ENCODE data around the gene STN1. TPM values are rescaled to one million over a fixed set of nuclear protein-coding genes. Genes with fewer than 3 reads are reported as not detected.

STN1 gene
- total and polyA plus RNA-seq, 12 donors: 16.5 to 38.7 (median 31.4) TPM

DNA sequence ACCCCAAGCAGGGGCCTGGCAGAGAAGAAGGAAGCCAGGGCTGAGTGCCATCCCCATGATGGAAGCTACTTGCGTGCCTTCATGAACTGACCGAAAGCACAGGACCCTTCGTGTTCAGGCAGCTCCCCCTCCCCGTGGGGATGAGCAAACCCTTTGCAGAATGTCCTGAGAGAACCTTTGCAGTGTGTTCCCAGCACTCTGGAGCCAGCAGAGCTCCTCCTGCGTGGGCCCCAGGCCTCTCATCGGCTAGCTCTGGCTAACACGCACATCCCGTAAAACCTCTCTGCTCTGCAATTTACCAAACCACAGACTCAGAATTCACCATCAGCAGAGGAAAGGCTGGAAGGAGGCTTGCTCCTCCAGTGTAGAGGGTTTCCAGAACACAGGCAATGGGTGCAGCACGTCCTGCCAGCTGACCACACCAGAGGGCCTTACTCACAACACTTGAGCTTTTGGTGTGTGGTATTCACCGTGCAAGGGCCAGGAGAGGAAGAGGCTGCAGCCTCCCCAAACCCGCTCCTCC, 65.7 kb downstream of the STN1 start:
- Histone ChIP-seq H3K4me3 (peak overlapping the region in 3 of 10 donors; percentile 14 to 91 (median 73)), H3K36me3 (no peaks in the 10 kb centered on the region), H3K4me1 (peaks cover 30 to 82% (median 69%) of the 10 kb centered on the region in 9 donors), H3K27ac (peak overlapping the region; percentile 52 to 91 (median 84)), H3K9me3 (no peaks in the 10 kb centered on the region), H3K27me3 (peaks cover 0 to 24% (median 0%) of the 10 kb centered on the region in 7 donors)
- 29 to 38% methylated on average over 11 of the region's 11 CpGs for WGBS, 2 donors
- ATAC-seq (peak; percentile 17 to 60 (median 33)), DNase-seq (peak; percentile 44 to 47)
- intact Hi-C loops (cut with DNase I): loop anchor here in 7 of 10 donors (5.0 to 10.0 kb wide), 6 partner anchors 40 to 257 kb away; no protein-coding TSS in a partner anchor
- TF ChIP-seq, protein P1, sequence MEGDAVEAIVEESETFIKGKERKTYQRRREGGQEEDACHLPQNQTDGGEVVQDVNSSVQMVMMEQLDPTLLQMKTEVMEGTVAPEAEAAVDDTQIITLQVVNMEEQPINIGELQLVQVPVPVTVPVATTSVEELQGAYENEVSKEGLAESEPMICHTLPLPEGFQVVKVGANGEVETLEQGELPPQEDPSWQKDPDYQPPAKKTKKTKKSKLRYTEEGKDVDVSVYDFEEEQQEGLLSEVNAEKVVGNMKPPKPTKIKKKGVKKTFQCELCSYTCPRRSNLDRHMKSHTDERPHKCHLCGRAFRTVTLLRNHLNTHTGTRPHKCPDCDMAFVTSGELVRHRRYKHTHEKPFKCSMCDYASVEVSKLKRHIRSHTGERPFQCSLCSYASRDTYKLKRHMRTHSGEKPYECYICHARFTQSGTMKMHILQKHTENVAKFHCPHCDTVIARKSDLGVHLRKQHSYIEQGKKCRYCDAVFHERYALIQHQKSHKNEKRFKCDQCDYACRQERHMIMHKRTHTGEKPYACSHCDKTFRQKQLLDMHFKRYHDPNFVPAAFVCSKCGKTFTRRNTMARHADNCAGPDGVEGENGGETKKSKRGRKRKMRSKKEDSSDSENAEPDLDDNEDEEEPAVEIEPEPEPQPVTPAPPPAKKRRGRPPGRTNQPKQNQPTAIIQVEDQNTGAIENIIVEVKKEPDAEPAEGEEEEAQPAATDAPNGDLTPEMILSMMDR (IDR thresholded peaks at IDR 0.05): no peak

DNA sequence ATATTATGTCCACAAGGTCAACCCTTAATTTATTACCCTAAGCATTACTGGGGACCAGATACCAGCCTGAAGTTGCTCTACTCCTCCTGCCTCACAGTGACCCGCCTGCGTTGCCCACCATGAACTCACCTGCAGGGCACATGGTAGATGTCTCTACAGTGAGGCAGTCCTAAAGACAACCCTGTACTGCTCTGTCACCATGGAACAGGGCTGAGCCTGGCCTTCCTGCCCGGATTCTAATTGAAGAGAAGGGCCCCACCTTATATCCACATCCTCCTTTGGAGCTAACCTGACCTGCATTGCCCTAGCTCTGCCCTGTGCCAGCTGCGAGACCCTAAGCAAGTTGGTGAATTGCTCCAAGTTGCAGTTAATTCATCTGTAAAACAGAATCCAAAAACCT, 66.7 kb downstream of the STN1 start:
- Histone ChIP-seq H3K36me3 (no peaks in the 10 kb centered on the region), H3K27me3 (peaks cover 0 to 24% (median 0%) of the 10 kb centered on the region in 7 donors), H3K27ac (peak overlapping the region in 6 of 10 donors; percentile 70 to 91 (median 87)), H3K4me3 (no peak overlapping the region), H3K4me1 (peaks cover 31 to 87% (median 72%) of the 10 kb centered on the region in 9 donors), H3K9me3 (no peaks in the 10 kb centered on the region)
- no peak for DNase-seq
- TF ChIP-seq, protein P1 (IDR thresholded peaks at IDR 0.05): no peak
- intact Hi-C loops (cut with DNase I): loop anchor here in 7 of 10 donors (5.0 to 10.0 kb wide), 6 partner anchors 39 to 256 kb away; no protein-coding TSS in a partner anchor
- no peak for ATAC-seq
- WGBS, 2 donors: 85 to 87% methylated on average over 4 of the region's 4 CpGs

DNA sequence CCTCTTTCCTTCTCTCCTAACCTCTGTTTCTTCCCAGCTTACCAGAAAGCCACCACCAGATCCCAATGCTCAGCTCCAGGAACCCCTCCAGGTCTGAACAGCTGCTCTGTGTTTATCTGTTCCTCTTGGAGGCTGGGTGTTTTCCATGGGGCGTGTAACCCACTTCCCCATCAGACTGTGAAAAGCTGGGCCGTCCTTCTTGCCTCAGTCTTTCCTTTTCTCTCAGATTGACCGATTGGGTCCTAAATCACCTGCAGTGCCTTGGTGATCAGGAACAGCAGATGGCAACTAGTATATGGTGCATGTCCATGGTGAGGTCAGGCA, 67.5 kb downstream of the STN1 start:
- TF ChIP-seq, protein P1 (IDR thresholded peaks at IDR 0.05): no peak
- peaks cover 0 to 17% (median 0%) of the 10 kb centered on the region in 7 donors for H3K27me3 ChIP-seq
- no peaks in the 10 kb centered on the region for H3K36me3 ChIP-seq
- intact Hi-C loops (cut with DNase I): loop anchor here in 7 of 10 donors (5.0 to 10.0 kb wide), 6 partner anchors 38 to 256 kb away; no protein-coding TSS in a partner anchor
- ATAC-seq: peak in 2 of 8 donors; percentile 2 to 18
- H3K4me3 ChIP-seq: peak overlapping the region in 3 of 10 donors; percentile 2 to 15 (median 12)
- WGBS, 2 donors: 66 to 84% methylated on average over 3 of the region's 3 CpGs
- H3K4me1 ChIP-seq: peaks cover 33 to 89% (median 74%) of the 10 kb centered on the region in 9 donors
- no peaks in the 10 kb centered on the region for H3K9me3 ChIP-seq
- H3K27ac ChIP-seq: peak overlapping the region; percentile 12 to 90 (median 66)
- DNase-seq: no peak

DNA sequence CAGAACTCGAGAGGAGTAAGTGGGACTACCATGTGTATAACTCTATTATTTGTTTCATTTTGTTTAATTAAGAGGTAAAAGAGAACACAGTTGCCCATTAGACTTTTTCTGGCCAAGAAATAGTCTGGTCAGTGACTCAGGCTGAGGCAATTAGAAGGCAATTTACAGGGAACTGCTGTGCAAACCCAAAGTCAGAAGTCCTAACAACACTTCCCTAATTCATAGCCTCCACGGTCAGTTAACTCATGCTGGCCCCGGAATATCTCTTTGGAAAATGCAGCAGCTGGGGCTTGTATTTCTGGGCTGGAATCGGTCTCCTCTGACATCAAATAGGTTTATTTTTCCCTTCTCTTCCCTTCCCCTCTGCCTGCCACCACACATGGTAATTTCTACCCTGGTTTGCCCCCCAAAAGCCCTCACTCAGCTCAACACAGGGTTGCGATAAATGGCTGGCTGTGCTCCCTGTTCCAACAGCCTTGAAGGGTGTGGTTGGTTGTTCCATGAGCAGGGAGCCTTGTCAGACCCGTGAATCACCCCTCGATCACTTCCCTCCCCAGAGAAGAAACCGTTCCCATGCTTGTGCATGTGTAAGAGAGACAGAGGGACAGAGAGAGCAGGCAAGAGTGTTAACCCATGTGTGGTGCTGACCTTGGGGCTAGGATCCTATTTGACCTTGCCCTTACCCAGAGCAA, 68.0 kb downstream of the STN1 start:
- ATAC-seq (peak in 6 of 8 donors; percentile 4 to 56 (median 30)), DNase-seq (no peak)
- Histone ChIP-seq H3K4me3 (peak overlapping the region in 3 of 10 donors; percentile 2 to 15 (median 12)), H3K4me1 (peaks cover 33 to 94% (median 79%) of the 10 kb centered on the region in 9 donors), H3K27ac (peak overlapping the region; percentile 12 to 90 (median 66)), H3K27me3 (peaks cover 0 to 14% (median 0%) of the 10 kb centered on the region in 7 donors), H3K9me3 (no peaks in the 10 kb centered on the region), H3K36me3 (no peaks in the 10 kb centered on the region)
- TF ChIP-seq, protein P1 (IDR thresholded peaks at IDR 0.05): no peak
- intact Hi-C loops (cut with DNase I): loop anchor here in 7 of 10 donors (5.0 to 10.0 kb wide), 6 partner anchors 38 to 255 kb away; no protein-coding TSS in a partner anchor
- 50 to 56% methylated on average over 8 of the region's 8 CpGs for WGBS, 2 donors

All from heart right ventricle (tissue), 16 donors.